Myocyte (in vitro differentiated cells): ENCODE results near the gene TAPT1. TPM values are rescaled to one million over a fixed set of nuclear protein-coding genes. Genes with fewer than 3 reads are reported as not detected.
A peak's percentile ranks its signal among the peaks of the same experiment; 100 is the strongest.
"Not testable (repeated sequence)": the region's sequence is repeated elsewhere in the genome, so short reads cannot be mapped to it uniquely, and the experiment has no call there.

ENCODE experiments used
- DNase-seq: peaks from one replicate; pipeline ENCODE4 v3.0.0-alpha.2; 2012; ENCODE audit warnings: low read depth
- total RNA-seq: library from RNA; depleted of rRNA; stranded (reverse); fragments of >200 nt; gene quantifications from 2 replicates; pipeline ENCODE4 v1.2.3, GENCODE V29; 2014

The TAPT1 gene
- total RNA-seq, 1 donor from 2014 or later = 17.1 TPM

DNA sequence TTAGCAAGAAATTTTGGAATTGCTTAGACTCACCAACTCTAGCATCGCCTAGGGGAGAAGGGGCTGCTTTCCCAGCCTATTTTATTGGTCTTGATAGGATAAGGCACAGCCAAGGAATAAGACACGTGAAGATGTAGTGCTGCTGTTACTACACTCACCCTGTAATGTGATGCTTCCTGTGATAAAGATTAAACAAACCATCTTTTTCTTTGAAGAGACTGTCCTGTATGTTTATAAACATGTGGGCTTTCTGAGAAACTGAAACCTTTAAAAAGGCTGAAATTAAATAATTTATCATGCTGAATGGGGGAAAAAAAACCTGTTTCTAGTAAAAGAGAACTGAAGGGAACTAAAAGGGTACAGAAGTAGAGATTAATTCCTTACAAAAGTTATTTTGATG is 13.2 kb downstream of the TAPT1 start:
- DNase-seq = no peak

GRCh38 chr4:16212138-16212782 is 14.0 kb downstream of the TAPT1 start:
- DNase-seq = no peak

GRCh38 chr4:16207409-16207808 is 18.9 kb downstream of the TAPT1 start:
- no peak for DNase-seq

- peak; percentile 84 for DNase-seq
Measured at GRCh38 chr4:16206848-16207247, 19.4 kb downstream of the TAPT1 start.

GRCh38 chr4:16206301-16206700 is 20.0 kb downstream of the TAPT1 start:
- DNase-seq = no peak

DNA sequence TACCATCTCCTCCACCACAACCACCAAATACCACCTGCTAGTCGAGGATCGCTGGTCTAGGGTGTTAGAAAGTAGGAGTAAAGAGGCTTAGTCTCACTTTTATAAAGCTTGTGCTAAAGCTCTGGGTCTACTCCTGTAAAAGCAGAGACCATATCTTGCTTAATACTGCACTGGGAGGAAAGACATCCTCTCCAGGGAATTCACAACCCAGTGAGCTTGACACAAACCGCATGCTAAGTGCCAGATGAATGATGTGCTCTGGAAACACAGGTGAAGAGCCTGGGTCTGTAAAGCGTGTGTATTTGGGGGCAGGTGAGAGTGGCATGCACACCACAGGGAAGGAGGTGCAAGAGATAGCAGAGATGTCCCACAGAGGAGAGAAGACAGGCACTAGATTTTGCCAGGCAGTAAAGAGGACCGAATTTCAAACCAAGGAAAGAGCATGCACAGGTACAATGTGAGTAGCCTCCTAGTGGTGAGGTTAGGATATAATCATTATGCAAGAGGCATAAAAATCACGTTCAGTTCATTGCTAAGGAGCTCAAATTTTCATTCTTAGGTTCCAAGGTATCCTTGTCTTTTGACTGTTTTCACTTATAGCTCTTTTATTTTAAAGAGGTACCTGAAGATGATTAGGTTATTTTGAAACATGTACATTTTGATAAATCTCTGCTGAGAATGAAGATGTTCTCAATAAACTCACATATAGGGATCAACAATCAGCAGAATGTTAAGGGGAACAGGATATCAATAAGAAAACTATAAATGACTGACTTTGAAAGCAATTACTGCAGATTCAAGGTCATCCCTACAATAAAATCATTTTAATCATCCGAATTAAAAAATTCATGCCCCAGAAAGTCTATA is 20.7 kb downstream of the TAPT1 start:
- no peak for DNase-seq

DNA sequence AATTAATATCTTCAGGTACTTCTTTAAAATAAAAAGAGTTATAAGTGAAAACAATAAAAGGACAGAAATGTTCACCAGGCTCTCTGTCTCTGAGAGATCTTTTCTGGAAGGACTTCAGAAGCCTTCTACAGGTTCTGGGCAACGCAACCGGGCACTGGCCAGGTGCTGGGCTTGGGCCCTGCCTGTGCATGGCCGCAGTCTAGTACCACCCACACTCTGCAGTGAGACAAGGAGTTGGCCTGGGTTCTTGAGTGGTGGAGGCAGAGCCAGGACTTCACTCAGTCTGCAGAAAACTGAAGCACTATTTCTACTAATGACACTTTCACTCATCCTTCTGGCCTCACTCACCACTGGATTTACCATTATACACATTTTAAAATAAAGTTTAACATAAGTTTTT is 21.8 kb downstream of the TAPT1 start:
- DNase-seq = no peak

GRCh38 chr4:16203083-16203482 is 23.2 kb downstream of the TAPT1 start:
- no peak for DNase-seq

GRCh38 chr4:16202598-16202997 is 23.7 kb downstream of the TAPT1 start:
- DNase-seq = no peak

- DNase-seq = peak; percentile 30
Measured at GRCh38 chr4:16199093-16199492, 27.2 kb downstream of the TAPT1 start.

GRCh38 chr4:16197876-16198665 is 28.2 kb downstream of the TAPT1 start:
- no peak for DNase-seq

- DNase-seq = peak; percentile 71
Measured at GRCh38 chr4:16196482-16197393, 29.5 kb downstream of the TAPT1 start.

- DNase-seq = no peak
Measured at GRCh38 chr4:16195209-16195608, 31.1 kb downstream of the TAPT1 start.

DNA sequence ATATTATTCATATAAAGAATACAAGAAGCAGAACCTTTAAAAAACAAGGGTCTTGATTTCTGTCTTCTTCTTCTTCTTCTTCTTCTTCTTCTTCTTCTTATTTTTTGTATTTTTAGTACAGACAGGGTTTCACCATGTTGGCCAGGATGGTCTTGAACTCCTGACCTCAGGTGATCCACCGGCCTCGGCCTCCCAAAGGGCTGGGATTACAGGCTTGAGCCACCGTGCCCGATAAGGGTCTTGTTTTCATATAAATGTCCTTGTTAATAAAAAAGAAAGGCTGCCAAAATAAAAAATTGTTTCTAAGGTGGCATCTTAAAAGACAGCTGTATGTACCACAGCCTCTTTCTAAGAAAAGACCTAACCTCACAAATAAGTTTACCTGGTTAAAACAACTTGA is 31.5 kb downstream of the TAPT1 start:
- not testable (repeated sequence) for DNase-seq

DNA sequence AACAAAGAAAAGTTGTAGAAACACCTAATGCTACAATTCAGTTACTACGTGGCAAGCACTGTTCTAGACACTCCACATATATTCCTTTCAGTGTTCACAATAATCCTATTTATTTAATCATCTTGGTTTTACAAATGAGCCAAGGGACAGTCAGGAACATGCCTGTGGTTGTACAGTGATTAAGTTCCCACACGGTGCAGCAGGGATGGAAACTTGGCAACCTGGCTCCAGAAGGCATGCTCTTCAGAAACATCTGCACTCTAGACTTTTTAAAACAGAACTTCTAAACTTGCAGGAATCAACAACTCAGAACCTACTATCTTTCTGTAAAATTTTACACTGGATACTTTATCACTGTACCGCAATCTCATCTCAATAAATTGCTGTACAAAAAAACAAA is 32.1 kb downstream of the TAPT1 start:
- DNase-seq = peak; percentile 42

DNA sequence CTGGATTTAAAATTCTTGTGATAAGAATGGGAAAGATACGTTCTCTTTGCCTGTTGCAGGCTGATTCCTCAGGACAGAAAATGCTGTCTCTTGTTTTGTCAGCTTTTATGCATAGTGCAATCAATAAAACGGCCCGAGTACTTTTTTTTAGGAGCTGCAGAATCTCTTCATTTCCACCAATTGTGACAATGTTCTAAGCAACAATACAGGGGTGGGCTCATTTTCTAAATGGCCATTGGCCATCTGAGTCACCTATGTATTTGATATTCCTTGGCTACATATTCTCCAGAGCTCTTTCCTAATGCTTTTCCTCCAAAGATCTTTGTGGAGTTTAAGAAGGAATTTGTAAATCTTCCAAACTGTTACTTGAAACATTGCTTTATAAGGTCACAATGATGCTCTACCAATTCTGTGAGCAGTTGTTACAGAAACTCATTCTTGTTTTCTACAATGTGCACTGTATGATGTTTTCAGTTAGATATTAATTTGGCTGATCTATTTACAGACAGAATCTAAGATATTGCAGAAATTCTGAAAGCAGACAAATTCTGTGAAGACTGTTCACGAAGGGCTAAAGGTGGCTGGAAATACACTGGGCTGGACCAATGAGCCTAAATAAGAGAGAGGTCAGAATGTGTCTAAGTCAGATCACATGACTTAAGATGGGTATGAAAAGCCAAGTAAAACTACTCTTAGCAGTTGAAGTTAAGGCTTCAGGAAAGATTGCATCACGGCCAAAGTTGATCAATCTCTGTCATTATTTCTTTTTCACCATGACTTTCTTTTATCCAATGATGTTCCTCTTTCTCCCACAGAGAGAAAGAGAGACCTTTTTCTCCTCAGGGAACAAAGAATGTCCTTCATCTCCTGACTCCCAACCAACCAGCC is 33.4 kb downstream of the TAPT1 start:
- DNase-seq = no peak

- DNase-seq = no peak
Measured at GRCh38 chr4:16192057-16192456, 34.2 kb downstream of the TAPT1 start.

DNA sequence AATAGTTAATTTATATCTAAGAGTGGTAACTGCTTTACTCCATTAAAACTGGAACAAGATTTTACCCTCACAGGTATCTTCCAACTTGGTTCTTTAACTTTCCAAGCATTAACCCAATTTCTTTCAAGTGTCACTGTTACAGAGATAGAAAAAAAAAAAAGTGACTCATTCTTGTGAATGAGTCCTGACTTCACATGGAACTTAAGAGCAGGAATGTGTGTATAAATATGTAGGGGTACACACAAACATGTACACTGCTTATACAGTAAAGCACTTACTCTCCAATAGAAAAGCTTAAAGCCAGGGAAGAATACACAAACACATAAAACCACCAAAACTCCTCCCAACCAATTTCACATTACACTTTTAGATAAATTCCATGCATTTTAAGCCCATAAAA is 38.8 kb downstream of the TAPT1 start:
- DNase-seq = no peak

GRCh38 chr4:16186986-16187385 is 39.3 kb downstream of the TAPT1 start:
- no peak for DNase-seq

DNA sequence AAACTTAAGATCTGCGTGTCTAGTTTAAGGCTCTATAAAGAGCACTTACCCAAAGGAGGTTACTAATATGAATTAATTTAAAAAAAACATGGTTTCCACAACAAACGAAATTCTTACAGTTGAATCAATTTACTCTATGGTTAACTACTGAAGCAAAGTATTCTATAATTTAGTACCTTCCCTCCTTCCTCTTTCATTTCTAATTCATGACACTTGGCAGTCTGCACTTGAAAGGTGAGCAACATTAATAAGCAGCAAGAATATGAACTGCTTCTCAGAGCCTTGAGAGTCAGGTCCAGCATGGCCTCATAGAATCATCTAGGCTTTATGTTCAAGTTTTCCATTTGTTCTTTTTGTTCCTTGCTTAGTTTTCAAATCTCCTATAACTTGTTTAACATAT is 42.7 kb downstream of the TAPT1 start:
- DNase-seq = no peak
